Activated CD4-positive, alpha-beta T cell treated with anti-CD3 and anti-CD28 coated beads, Interleukin-2, amount 50 U/mL, for 16 hours (primary cell): ENCODE data around the gene TEX19.

Experiments
- DNase-seq: peaks from one replicate; pipeline ENCODE4 v3.0.0-alpha.2; 2020

The TEX19 gene

GRCh38 chr17:82321947-82322466 lies 37.0 kb upstream of the TEX19 start:
- no peak for DNase-seq

GRCh38 chr17:82322526-82323453 lies 36.3 kb upstream of the TEX19 start:
- DNase-seq = no peak

- no peak for DNase-seq
These were observed 35.4 kb upstream of the TEX19 start for GRCh38 chr17:82323514-82324234.

- DNase-seq = no peak
These were observed 34.3 kb upstream of the TEX19 start for GRCh38 chr17:82324566-82325285.

GRCh38 chr17:82325286-82326180 lies 33.5 kb upstream of the TEX19 start:
- no peak for DNase-seq

- no peak for DNase-seq
These were observed 31.8 kb upstream of the TEX19 start for GRCh38 chr17:82327289-82327688.

GRCh38 chr17:82327757-82328140 lies 31.3 kb upstream of the TEX19 start:
- DNase-seq = no peak

GRCh38 chr17:82328141-82328993 lies 30.7 kb upstream of the TEX19 start:
- DNase-seq = no peak

- no peak for DNase-seq
These were observed 30.0 kb upstream of the TEX19 start for GRCh38 chr17:82328994-82329507.

- no peak for DNase-seq
These were observed 29.2 kb upstream of the TEX19 start for GRCh38 chr17:82329683-82330321.

- DNase-seq = no peak
These were observed 28.5 kb upstream of the TEX19 start for GRCh38 chr17:82330322-82331239.

GRCh38 chr17:82331345-82331939 lies 27.6 kb upstream of the TEX19 start:
- DNase-seq = no peak

- DNase-seq = no peak
These were observed 26.3 kb upstream of the TEX19 start for GRCh38 chr17:82332669-82333278.

GRCh38 chr17:82333279-82334171 lies 25.5 kb upstream of the TEX19 start, which contains the start of gene SECTM1:
Gene SECTM1 (minus strand): TSS chr17:82333766. CDS start chr17:82327240, 6,526 bp downstream.
- DNase-seq = no peak

GRCh38 chr17:82334204-82334621 lies 24.8 kb upstream of the TEX19 start:
- no peak for DNase-seq

GRCh38 chr17:82334622-82335394 lies 24.2 kb upstream of the TEX19 start:
- DNase-seq = peak; percentile 31
